K562 (cell line): ENCODE data around the gene MCCD1. TPM values are rescaled to one million over a fixed set of nuclear protein-coding genes. Genes with fewer than 3 reads are reported as not detected.
A peak's percentile ranks its signal among the peaks of the same experiment; 100 is the strongest.

Experiments used
- ATAC-seq: fragments of 200-7000 bp; cut with Tn5 transposase; 3 replicates; pipeline ENCODE4 v1.9.1; 2020; ENCODE audit warnings: moderate library complexity
- BruUV-seq: library from RNA; stranded (reverse); fragments of 400-500 nt; replicated peaks from 2 replicates; lab custom pipeline; 2021; lab: Mats Ljungman, UMichigan
- CTCF ChIA-PET: fragments of 300-600 bp; formaldehyde crosslinking; extraction: SDS; loops from one replicate; lab custom pipeline; 2021; ENCODE audit warnings: low intra/inter-chr PET ratio; lab: Yijun Ruan, JAX
- POLR2A ChIA-PET: fragments of 300-600, 350-650 bp; sonication (Branson Sonifier 250); formaldehyde crosslinking; extraction: SDS; loops from one replicate; lab custom pipeline; 2021; ENCODE audit warnings: antibody characterized with exemption, inconsistent platforms; lab: Yijun Ruan, JAX
- DNase-seq, 4 experiments: peaks; one replicate each; pipeline versions ENCODE4 v3.0.0 to v3.0.0-alpha.2; 2011 to 2018; ENCODE audit warnings: low spot score in 3 of 4, mixed read lengths in 3 of 4; ENCODE audit errors: extremely low read depth in 1 of 4
- FAIRE-seq: peaks from 2 replicates; lab custom pipeline; 2011; peaks lifted over from hg19 to GRCh38; lab: Jason Lieb, UNC
- H2AFZ ChIP-seq: 2 replicates; pipeline ENCODE4 v1.6.0; 2011; ENCODE audit warnings: low read depth, low read length, control low read depth, inconsistent platforms
- H3K27ac ChIP-seq: fragments of 200-600 bp; 3 replicates; pipeline ENCODE4 v1.8.0; 2011; ENCODE audit warnings: low read depth, mild to moderate bottlenecking, control low read depth, inconsistent platforms, low read length, moderate library complexity, mixed read lengths; ENCODE audit errors: extremely low read depth
- H3K27me3 ChIP-seq, 2 experiments: fragments of 300-600 bp in 1 of 2; 2 replicates in 1 of 2; 3 replicates in 1 of 2; pipeline versions ENCODE4 v1.6.0 to v1.8.0; 2011; ENCODE audit warnings: inconsistent platforms in 2 of 2, low read length in 2 of 2, mild to moderate bottlenecking in 1 of 2, mixed read lengths in 1 of 2, moderate library complexity in 1 of 2; ENCODE audit not compliant: control insufficient read depth in 2 of 2, insufficient read depth in 2 of 2
- H3K36me3 ChIP-seq: fragments of 300-600 bp; 3 replicates; pipeline ENCODE4 v1.8.0; 2011; ENCODE audit warnings: mild to moderate bottlenecking, low read length, inconsistent platforms; ENCODE audit not compliant: control insufficient read depth, insufficient read depth
- H3K4me1 ChIP-seq, 2 experiments: fragments of 200-600 bp in 1 of 2; replicated peaks in 1 of 2; 2 replicates in 1 of 2; 3 replicates in 1 of 2; pipeline versions ENCODE4 v1.5.1 to v1.8.0; 2011; ENCODE audit warnings: inconsistent platforms in 2 of 2, low read length in 2 of 2, mild to moderate bottlenecking in 1 of 2, mixed read lengths in 1 of 2, moderate library complexity in 1 of 2; ENCODE audit not compliant: control insufficient read depth in 2 of 2, insufficient read depth in 2 of 2
- H3K4me2 ChIP-seq: 2 replicates; pipeline ENCODE4 v1.6.1; 2011; ENCODE audit warnings: low read length, control low read depth, inconsistent platforms, mixed read lengths; ENCODE audit not compliant: insufficient read depth
- H3K4me3 ChIP-seq: fragments of 200-600 bp; sonication (generic), shearing (Covaris generic); 2 replicates; pipeline ENCODE4 v1.5.1; 2016; ENCODE audit warnings: control low read depth, inconsistent platforms
- H3K79me2 ChIP-seq: fragments of 200-600 bp; 3 replicates; pipeline ENCODE4 v1.8.0; 2011; ENCODE audit warnings: low read length, inconsistent platforms; ENCODE audit not compliant: control insufficient read depth, insufficient read depth
- H3K9ac ChIP-seq, 2 experiments: 2 replicates each; pipeline versions ENCODE4 v1.6.0 to v1.6.1; 2011; ENCODE audit warnings: low read depth in 2 of 2, low read length in 2 of 2, control low read depth in 1 of 2, inconsistent platforms in 1 of 2, mild to moderate bottlenecking in 1 of 2, mixed read lengths in 1 of 2; ENCODE audit not compliant: insufficient read depth in 1 of 2
- H3K9me1 ChIP-seq: one replicate; pipeline ENCODE4 v1.6.0; 2011; ENCODE audit warnings: inconsistent platforms, mild to moderate bottlenecking, low read length, moderate library complexity; ENCODE audit not compliant: control insufficient read depth, insufficient read depth
- H3K9me3 ChIP-seq: replicated peaks from 2 replicates; pipeline ENCODE4 v1.5.1; 2011; ENCODE audit warnings: low read depth, low read length, inconsistent platforms; ENCODE audit not compliant: control insufficient read depth, insufficient read depth
- H4K20me1 ChIP-seq: replicated peaks from 2 replicates; pipeline ENCODE4 v1.6.1; 2011; ENCODE audit warnings: low read length, inconsistent platforms, mixed read lengths; ENCODE audit not compliant: control insufficient read depth, insufficient read depth
- CCNT2 ChIP-seq: IDR thresholded peaks from 2 replicates; pipeline ENCODE4 v1.6.1; 2011; ENCODE audit warnings: borderline replicate concordance, low read depth, mild to moderate bottlenecking, moderate library complexity, mixed read lengths, low read length; ENCODE audit not compliant: insufficient read length; ENCODE audit errors: extremely low read depth
- HEY1 ChIP-seq: fragments of 250-450 bp; sonication (Bioruptor Pico); IDR thresholded peaks from 2 replicates; pipeline ENCODE4 v1.5.0; 2020; ENCODE audit warnings: mild to moderate bottlenecking, moderate library complexity, borderline replicate concordance
- IRF2 ChIP-seq: sonication (generic); formaldehyde crosslinking; IDR thresholded peaks from 2 replicates; pipeline ENCODE4 v1.8.1; 2022; ENCODE audit warnings: mild to moderate bottlenecking, missing genetic modification reagents
- KHSRP ChIP-seq: fragments of 450-650 bp; IDR thresholded peaks from 2 replicates; pipeline ENCODE4 v1.6.1; 2017
- NR4A1 ChIP-seq, 2 experiments: fragments of 250-450 bp in 1 of 2; fragments of 450-650 bp in 1 of 2; sonication (Bioruptor Pico) in 1 of 2; IDR thresholded peaks; 2 replicates each; pipeline versions ENCODE4 v1.4.0 to v1.6.1; 2016 to 2020; ENCODE audit warnings: mild to moderate bottlenecking in 2 of 2, missing compliant biosample characterization in 1 of 2, missing genetic modification characterization in 1 of 2, moderate library complexity in 1 of 2
- RHOXF2B ChIP-seq: fragments of 250-450 bp; sonication (Bioruptor Pico); conservative IDR thresholded peaks from 2 replicates; pipeline ENCODE4 v1.5.1; 2021
- ZBTB12 ChIP-seq: fragments of 250-450 bp; sonication (Bioruptor Pico); IDR thresholded peaks from 2 replicates; pipeline ENCODE4 v1.4.0; 2020
- ZNF280A ChIP-seq: fragments of 450-650 bp; IDR thresholded peaks from 2 replicates; pipeline ENCODE4 v1.6.1; 2018; ENCODE audit warnings: mild to moderate bottlenecking, low read depth; ENCODE audit not compliant: partially characterized antibody
- WGBS: fragments of 100-300 bp; shearing (Covaris generic); methylation state at CpG from one replicate; pipeline ENCODE4 v1.1.6; 2016; ENCODE audit warnings: low coverage, mixed read lengths; ENCODE audit not compliant: insufficient coverage; ENCODE audit errors: missing lambda C conversion rate; 5-methylcytosine and 5-hydroxymethylcytosine counted together
- in situ Hi-C: fragments of 300-500 bp; cut with MboI; formaldehyde crosslinking; loops from 4 replicates; pipeline ENCODE4 v1.15.0; 2018; ENCODE audit warnings: inconsistent platforms, mixed read lengths
- intact Hi-C: fragments of 100-400 bp; cut with micrococcal nuclease; formaldehyde crosslinking; loops from 2 replicates; pipeline ENCODE4 v1.14.2; 2022
- polyA plus RNA-seq, 8 experiments: library from polyadenylated mRNA; depleted of rRNA in 4 of 8; stranded (reverse) in 5 of 8; unstranded in 3 of 8; fragments of >200 nt; fragmentation: Nextera tagmentation in 2 of 8; fragmentation: Illumina TruSeq in 1 of 8; extraction: Ambion mirVana in 2 of 8; extraction: Trizol in 1 of 8; gene quantifications; 2 replicates each; pipeline versions ENCODE4 v1.2.1 to v1.2.3, GENCODE V29; 2011 to 2014; ENCODE audit warnings: inconsistent platforms in 1 of 8, missing spikeins in 1 of 8
- total RNA-seq, 7 experiments: library from RNA; depleted of rRNA in 6 of 7; stranded (reverse); fragments of >200 nt in 6 of 7; fragmentation: Illumina TruSeq in 2 of 7; extraction: Trizol in 2 of 7; gene quantifications; 2 replicates each; pipeline versions ENCODE4 v1.2.1 to v1.2.3, GENCODE V29; 2011 to 2021; ENCODE audit warnings: low replicate concordance in 1 of 7
- TF ChIP-seq, protein P1 (sequence below): sonication (generic); formaldehyde crosslinking; IDR thresholded peaks from 2 replicates; pipeline ENCODE4 v1.8.0; 2022; ENCODE audit warnings: missing genetic modification reagents, mild to moderate bottlenecking, borderline replicate concordance
- TF ChIP-seq, protein P2 (sequence below): fragments of 450-650 bp; IDR thresholded peaks from 2 replicates; pipeline ENCODE4 v1.6.1; 2017; ENCODE audit warnings: antibody characterized with exemption, mild to moderate bottlenecking

MCCD1 gene
- total and polyA plus RNA-seq, 9 of the 15 experiments (the other 6 are each of a cell fraction or from before 2014, with no cell fraction given): not detected

GRCh38 chr6:31490115-31490873 is 38.5 kb upstream of the MCCD1 start:
- Histone ChIP-seq H3K9ac (peak overlapping the region; percentile 23 to 80), H3K27me3 (no peaks in the 10 kb centered on the region), H3K9me1 (no peaks in the 10 kb centered on the region), H3K9me3 (no peaks in the 10 kb centered on the region), H3K27ac (no peak overlapping the region), H2AFZ (peak overlapping the region; percentile 84), H3K36me3 (no peaks in the 10 kb centered on the region), H3K4me1 (peaks cover 22 to 32% of the 10 kb centered on the region in 2 experiments; a peak in 4 of 5 replicates), H4K20me1 (no peaks in the 10 kb centered on the region), H3K79me2 (peaks cover 9% of the 10 kb centered on the region; the same call in 2 of the 3 replicates), H3K4me2 (peak overlapping the region; percentile 61), H3K4me3 (no peak overlapping the region)
- ATAC-seq: no peak
- 15% methylated on average over 15 of the region's 16 CpGs for WGBS
- in situ Hi-C loops (loop anchor here (5.0 kb wide), 1 partner anchor 112 kb away; no protein-coding TSS in a partner anchor), intact Hi-C loops (loop anchor here (5.0 kb wide), 1 partner anchor 37 kb away; the partner anchor contains the start of gene MCCD1)
- BruUV-seq: no TSS peak
- ChIA-PET CTCF (interaction anchor here (0.6 to 1.0 kb wide), 2 partner anchors 108 to 1159 kb away, joined by 4 read pairs; no protein-coding TSS in a partner anchor), POLR2A (no interaction called here)
- peak in 3 of 4 experiments; percentile 43 to 82 (median 59) for DNase-seq
- no peak for FAIRE-seq
- TF ChIP-seq, protein P1, sequence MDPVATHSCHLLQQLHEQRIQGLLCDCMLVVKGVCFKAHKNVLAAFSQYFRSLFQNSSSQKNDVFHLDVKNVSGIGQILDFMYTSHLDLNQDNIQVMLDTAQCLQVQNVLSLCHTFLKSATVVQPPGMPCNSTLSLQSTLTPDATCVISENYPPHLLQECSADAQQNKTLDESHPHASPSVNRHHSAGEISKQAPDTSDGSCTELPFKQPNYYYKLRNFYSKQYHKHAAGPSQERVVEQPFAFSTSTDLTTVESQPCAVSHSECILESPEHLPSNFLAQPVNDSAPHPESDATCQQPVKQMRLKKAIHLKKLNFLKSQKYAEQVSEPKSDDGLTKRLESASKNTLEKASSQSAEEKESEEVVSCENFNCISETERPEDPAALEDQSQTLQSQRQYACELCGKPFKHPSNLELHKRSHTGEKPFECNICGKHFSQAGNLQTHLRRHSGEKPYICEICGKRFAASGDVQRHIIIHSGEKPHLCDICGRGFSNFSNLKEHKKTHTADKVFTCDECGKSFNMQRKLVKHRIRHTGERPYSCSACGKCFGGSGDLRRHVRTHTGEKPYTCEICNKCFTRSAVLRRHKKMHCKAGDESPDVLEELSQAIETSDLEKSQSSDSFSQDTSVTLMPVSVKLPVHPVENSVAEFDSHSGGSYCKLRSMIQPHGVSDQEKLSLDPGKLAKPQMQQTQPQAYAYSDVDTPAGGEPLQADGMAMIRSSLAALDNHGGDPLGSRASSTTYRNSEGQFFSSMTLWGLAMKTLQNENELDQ (CRISPR knock-in tag): no peak
- TF ChIP-seq ZBTB12 (CRISPR knock-in tag) (no peak), CCNT2 (peak; percentile 36), RHOXF2B (CRISPR knock-in tag) (no peak), ZNF280A (no peak), NR4A1 (CRISPR knock-in tag; IDR thresholded peaks at IDR 0.05) (no peak), NR4A1 (tag; IDR thresholded peaks at IDR 0.05) (no peak), HEY1 (no peak), IRF2 (CRISPR knock-in tag) (no peak), KHSRP (no peak)
- TF ChIP-seq, protein P2, sequence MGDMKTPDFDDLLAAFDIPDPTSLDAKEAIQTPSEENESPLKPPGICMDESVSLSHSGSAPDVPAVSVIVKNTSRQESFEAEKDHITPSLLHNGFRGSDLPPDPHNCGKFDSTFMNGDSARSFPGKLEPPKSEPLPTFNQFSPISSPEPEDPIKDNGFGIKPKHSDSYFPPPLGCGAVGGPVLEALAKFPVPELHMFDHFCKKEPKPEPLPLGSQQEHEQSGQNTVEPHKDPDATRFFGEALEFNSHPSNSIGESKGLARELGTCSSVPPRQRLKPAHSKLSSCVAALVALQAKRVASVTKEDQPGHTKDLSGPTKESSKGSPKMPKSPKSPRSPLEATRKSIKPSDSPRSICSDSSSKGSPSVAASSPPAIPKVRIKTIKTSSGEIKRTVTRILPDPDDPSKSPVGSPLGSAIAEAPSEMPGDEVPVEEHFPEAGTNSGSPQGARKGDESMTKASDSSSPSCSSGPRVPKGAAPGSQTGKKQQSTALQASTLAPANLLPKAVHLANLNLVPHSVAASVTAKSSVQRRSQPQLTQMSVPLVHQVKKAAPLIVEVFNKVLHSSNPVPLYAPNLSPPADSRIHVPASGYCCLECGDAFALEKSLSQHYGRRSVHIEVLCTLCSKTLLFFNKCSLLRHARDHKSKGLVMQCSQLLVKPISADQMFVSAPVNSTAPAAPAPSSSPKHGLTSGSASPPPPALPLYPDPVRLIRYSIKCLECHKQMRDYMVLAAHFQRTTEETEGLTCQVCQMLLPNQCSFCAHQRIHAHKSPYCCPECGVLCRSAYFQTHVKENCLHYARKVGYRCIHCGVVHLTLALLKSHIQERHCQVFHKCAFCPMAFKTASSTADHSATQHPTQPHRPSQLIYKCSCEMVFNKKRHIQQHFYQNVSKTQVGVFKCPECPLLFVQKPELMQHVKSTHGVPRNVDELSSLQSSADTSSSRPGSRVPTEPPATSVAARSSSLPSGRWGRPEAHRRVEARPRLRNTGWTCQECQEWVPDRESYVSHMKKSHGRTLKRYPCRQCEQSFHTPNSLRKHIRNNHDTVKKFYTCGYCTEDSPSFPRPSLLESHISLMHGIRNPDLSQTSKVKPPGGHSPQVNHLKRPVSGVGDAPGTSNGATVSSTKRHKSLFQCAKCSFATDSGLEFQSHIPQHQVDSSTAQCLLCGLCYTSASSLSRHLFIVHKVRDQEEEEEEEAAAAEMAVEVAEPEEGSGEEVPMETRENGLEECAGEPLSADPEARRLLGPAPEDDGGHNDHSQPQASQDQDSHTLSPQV: no peak
